IMR-90 (cell line): Measurements from ENCODE around the gene CDON. TPM values are rescaled to one million over a fixed set of nuclear protein-coding genes. Genes with fewer than 3 reads are reported as not detected.

Experiments
- ATAC-seq: fragments of 200-7000 bp; cut with Tn5 transposase; 2 replicates; pipeline ENCODE4 v1.9.1; 2020; ENCODE audit warnings: low read depth, mild to moderate bottlenecking, moderate library complexity
- BruUV-seq: library from RNA; stranded (reverse); fragments of 400-500 nt; replicated peaks from 2 replicates; lab custom pipeline; 2021; lab: Mats Ljungman, UMichigan
- CTCF ChIA-PET: fragments of 300-600 bp; formaldehyde crosslinking; extraction: SDS; loops from one replicate; lab custom pipeline; 2021; ENCODE audit warnings: antibody characterized with exemption; lab: Yijun Ruan, JAX
- POLR2A ChIA-PET: fragments of 300-600 bp; sonication (Branson Sonifier 250); formaldehyde crosslinking; loops from one replicate; lab custom pipeline; 2022; ENCODE audit warnings: antibody characterized with exemption; ENCODE audit not compliant: unreplicated experiment; lab: Charles Lee
- DNase-seq: peaks from one replicate; pipeline ENCODE4 v3.0.0; 2013
- H2AFZ ChIP-seq: replicated peaks from 2 replicates; pipeline ENCODE3; 2013; ENCODE audit warnings: low read length, mild to moderate bottlenecking; ENCODE audit not compliant: poor library complexity
- H2AK5ac ChIP-seq: 2 replicates; pipeline ENCODE4 v1.6.1; 2013; ENCODE audit warnings: low read depth, low read length, inconsistent platforms
- H2AK9ac ChIP-seq: replicated peaks from 2 replicates; pipeline ENCODE3; 2013; ENCODE audit warnings: mild to moderate bottlenecking, low read depth, low read length, moderate library complexity; ENCODE audit not compliant: poor library complexity
- H2BK120ac ChIP-seq: 2 replicates; pipeline ENCODE4 v1.6.1; 2013; ENCODE audit warnings: low read depth, low read length, inconsistent platforms
- H2BK15ac ChIP-seq: 3 replicates; pipeline ENCODE4 v1.6.1; 2013; ENCODE audit warnings: low read depth, low read length, inconsistent platforms
- H2BK20ac ChIP-seq: 2 replicates; pipeline ENCODE4 v1.6.1; 2013; ENCODE audit warnings: low read depth, mild to moderate bottlenecking, inconsistent platforms, low read length, moderate library complexity
- H2BK5ac ChIP-seq: 2 replicates; pipeline ENCODE4 v1.6.1; 2013; ENCODE audit warnings: mild to moderate bottlenecking, low read depth, low read length, inconsistent platforms; ENCODE audit not compliant: poor library complexity, severe bottlenecking
- H3K14ac ChIP-seq: replicated peaks from 2 replicates; pipeline ENCODE4 v1.6.1; 2013; ENCODE audit warnings: low read depth, low read length, inconsistent platforms
- H3K18ac ChIP-seq: 2 replicates; pipeline ENCODE4 v1.6.1; 2013; ENCODE audit warnings: low read depth, low read length, control low read depth
- H3K23ac ChIP-seq: 2 replicates; pipeline ENCODE4 v1.6.1; 2013; ENCODE audit warnings: low read depth, low read length, inconsistent platforms
- H3K27ac ChIP-seq: 2 replicates; pipeline ENCODE4 v1.5.1; 2013; ENCODE audit warnings: mild to moderate bottlenecking, control low read depth, low read length; ENCODE audit not compliant: insufficient read depth
- H3K27me3 ChIP-seq: 2 replicates; pipeline ENCODE4 v1.6.1; 2013; ENCODE audit warnings: low read length; ENCODE audit not compliant: control insufficient read depth, insufficient read depth
- H3K36me3 ChIP-seq: 2 replicates; pipeline ENCODE4 v1.6.1; 2013; ENCODE audit warnings: low read length, mixed read lengths; ENCODE audit not compliant: control insufficient read depth, insufficient read depth
- H3K4ac ChIP-seq: 2 replicates; pipeline ENCODE4 v1.6.1; 2013; ENCODE audit warnings: low read depth, low read length, inconsistent platforms
- H3K4me1 ChIP-seq: 2 replicates; pipeline ENCODE4 v1.6.1; 2013; ENCODE audit warnings: low read length, mixed read lengths; ENCODE audit not compliant: control insufficient read depth, insufficient read depth
- H3K4me2 ChIP-seq: 2 replicates; pipeline ENCODE4 v1.6.1; 2013; ENCODE audit warnings: low read depth, mild to moderate bottlenecking, control low read depth, low read length, moderate library complexity
- H3K4me3 ChIP-seq: 2 replicates; pipeline ENCODE4 v1.5.1; 2013; ENCODE audit warnings: low read depth, mild to moderate bottlenecking, control low read depth, low read length, moderate library complexity; ENCODE audit not compliant: insufficient read depth
- H3K56ac ChIP-seq: 2 replicates; pipeline ENCODE4 v1.6.1; 2013; ENCODE audit warnings: low read length, inconsistent platforms; ENCODE audit not compliant: insufficient read depth; ENCODE audit errors: extremely low read depth
- H3K79me1 ChIP-seq, 2 experiments: 2 replicates each; pipeline ENCODE4 v1.6.1; 2013; ENCODE audit warnings: low read length in 2 of 2, inconsistent platforms in 1 of 2, low read depth in 1 of 2
- H3K9ac ChIP-seq: 2 replicates; pipeline ENCODE4 v1.6.1; 2013; ENCODE audit warnings: low read depth, low read length, control low read depth
- H3K9me1 ChIP-seq: 2 replicates; pipeline ENCODE4 v1.6.1; 2013; ENCODE audit warnings: low read length, inconsistent platforms; ENCODE audit not compliant: insufficient read depth
- H3K9me3 ChIP-seq: 2 replicates; pipeline ENCODE4 v1.6.1; 2013; ENCODE audit warnings: low read length; ENCODE audit not compliant: control insufficient read depth, insufficient read depth
- H4K20me1 ChIP-seq: 2 replicates; pipeline ENCODE4 v1.6.1; 2013; ENCODE audit warnings: low read length, inconsistent platforms; ENCODE audit not compliant: insufficient read depth
- H4K5ac ChIP-seq: 2 replicates; pipeline ENCODE4 v1.6.1; 2013; ENCODE audit warnings: mild to moderate bottlenecking, low read depth, low read length, control low read depth
- H4K8ac ChIP-seq, 2 experiments: 2 replicates each; pipeline ENCODE4 v1.6.1; 2013; ENCODE audit warnings: low read depth in 2 of 2, low read length in 2 of 2, control low read depth in 1 of 2, inconsistent platforms in 1 of 2
- H4K91ac ChIP-seq: 2 replicates; pipeline ENCODE4 v1.6.1; 2013; ENCODE audit warnings: low read depth, low read length, inconsistent platforms; ENCODE audit not compliant: insufficient read depth
- CHD1 ChIP-seq: IDR thresholded peaks from 2 replicates; pipeline ENCODE4 v1.6.1; 2012; ENCODE audit warnings: low read depth, low read length, improper control_type of control experiment
- FOS ChIP-seq: fragments of 150-350 bp; IDR thresholded peaks from 2 replicates; pipeline ENCODE4 v1.6.1; 2016; ENCODE audit warnings: low read depth, low read length
- MAFK ChIP-seq: IDR thresholded peaks from 2 replicates; pipeline ENCODE4 v1.6.1; 2012; ENCODE audit warnings: low read depth, low read length, improper control_type of control experiment
- MAZ ChIP-seq: IDR thresholded peaks from 2 replicates; pipeline ENCODE4 v1.6.1; 2012; ENCODE audit warnings: low read depth, mild to moderate bottlenecking, low read length, improper control_type of control experiment, moderate library complexity, borderline replicate concordance
- MXI1 ChIP-seq: IDR thresholded peaks from 2 replicates; pipeline ENCODE4 v1.6.1; 2012; ENCODE audit warnings: low read depth, mild to moderate bottlenecking, low read length, moderate library complexity, borderline replicate concordance
- NFE2L2 ChIP-seq: fragments of 150-350 bp; IDR thresholded peaks from 2 replicates; pipeline ENCODE4 v1.6.1; 2016; ENCODE audit warnings: low read depth, mild to moderate bottlenecking, low read length
- POLR2A ChIP-seq: IDR thresholded peaks from 2 replicates; pipeline ENCODE4 v1.6.1; 2012; ENCODE audit warnings: mild to moderate bottlenecking, low read depth, low read length
- RAD21 ChIP-seq: IDR thresholded peaks from 2 replicates; pipeline ENCODE4 v1.6.1; 2012; ENCODE audit warnings: low read length, improper control_type of control experiment
- RCOR1 ChIP-seq: IDR thresholded peaks from 2 replicates; pipeline ENCODE4 v1.6.1; 2012; ENCODE audit warnings: mild to moderate bottlenecking, low read length, improper control_type of control experiment; ENCODE audit not compliant: insufficient replicate concordance
- RFX5 ChIP-seq: IDR thresholded peaks from 2 replicates; pipeline ENCODE4 v1.8.0; 2012; ENCODE audit warnings: low read depth, mild to moderate bottlenecking, low read length, moderate library complexity
- WGBS, 2 experiments: methylation state at CpG; one replicate each; pipeline versions ENCODE4 v1.1.5 to v1.1.7; 2013; ENCODE audit warnings: missing lambda C conversion rate in 2 of 2; ENCODE audit not compliant: insufficient read length in 1 of 2; ENCODE audit errors: extremely low coverage in 2 of 2; 5-methylcytosine and 5-hydroxymethylcytosine counted together
- dilution Hi-C: fragments of 300-500 bp; cut with HindIII; formaldehyde crosslinking; loops from one replicate; pipeline ENCODE4 v1.14.3; 2018; ENCODE audit warnings: low sequenced_read_pairs; ENCODE audit not compliant: unreplicated experiment
- in situ Hi-C: fragments of 300-500 bp; cut with MboI; formaldehyde crosslinking; loops from 3 replicates; pipeline ENCODE4 v1.14.3; 2019; ENCODE audit warnings: low sequenced_read_pairs, inconsistent platforms, mixed read lengths
- intact Hi-C: fragments of 100-400 bp; cut with micrococcal nuclease; formaldehyde crosslinking; loops from 2 replicates; pipeline ENCODE4 v1.10.0; 2022
- polyA plus RNA-seq, 3 experiments: library from polyadenylated mRNA; depleted of rRNA; stranded (reverse); fragments of >200 nt; gene quantifications; 2 replicates each; pipeline ENCODE4 v1.2.3, GENCODE V29; 2012; ENCODE audit warnings: low replicate concordance in 1 of 3
- total RNA-seq: library from RNA; depleted of rRNA; stranded (reverse); fragments of >200 nt; gene quantifications from 2 replicates; pipeline ENCODE4 v1.2.3, GENCODE V29; 2012

The CDON gene
- total and polyA plus RNA-seq, 2 of the 4 experiments (the other 2 are of a cell fraction): 1.2 to 3.8 TPM

DNA sequence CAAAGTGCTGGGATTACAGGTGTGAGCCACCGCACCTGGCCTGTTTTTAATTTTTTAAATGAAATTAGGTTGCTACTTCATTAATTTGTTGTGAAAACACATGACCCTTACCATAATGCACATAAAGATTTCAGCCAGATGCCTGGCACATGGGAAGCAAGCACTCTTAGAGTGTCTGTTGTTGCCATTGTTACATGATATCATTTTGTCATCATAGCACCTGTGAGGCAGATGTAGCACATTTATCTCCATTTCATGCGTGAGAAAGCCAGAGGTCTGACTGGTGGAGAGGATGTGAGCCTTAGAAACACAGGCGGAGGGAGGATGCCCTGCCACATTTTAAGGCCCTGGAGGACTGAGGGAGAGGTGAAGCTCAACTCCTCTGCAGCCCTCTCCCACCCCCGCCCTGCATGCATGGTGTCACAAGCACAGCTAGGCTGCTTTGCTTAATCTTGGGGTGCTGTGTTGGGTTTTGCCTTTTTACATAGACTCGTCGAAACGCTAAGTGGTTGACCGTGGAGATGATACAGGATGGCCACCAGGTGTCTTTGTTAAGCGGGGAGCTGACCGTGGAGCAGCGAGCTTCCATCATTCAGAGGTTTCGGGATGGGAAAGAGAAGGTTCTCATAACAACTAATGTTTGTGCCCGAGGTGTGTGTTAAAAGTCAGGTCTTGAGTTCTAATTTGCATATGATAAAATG lies 144.4 kb downstream of the CDON start:
- 59% methylated on average over 7 of the region's 13 CpGs; no CpG with 5 or more reads in 1 of the 2 experiments for WGBS, 2 experiments
- no peak overlapping the region for H2AK9ac ChIP-seq
- H3K9ac ChIP-seq: no peak overlapping the region
- no peak overlapping the region for H3K23ac ChIP-seq
- no peak overlapping the region for H3K4me2 ChIP-seq
- no peaks in the 10 kb centered on the region for H3K9me1 ChIP-seq
- H2AK5ac ChIP-seq: no peak overlapping the region
- no peak overlapping the region for H4K91ac ChIP-seq
- no peak for TF ChIP-seq POLR2A
- TF ChIP-seq MAZ: no peak
- no peak for TF ChIP-seq RCOR1
- TF ChIP-seq RFX5: no peak
- no peak for TF ChIP-seq MXI1
- TF ChIP-seq NFE2L2: no peak
- TF ChIP-seq CHD1: no peak
- no peak for TF ChIP-seq MAFK
- no peak for TF ChIP-seq RAD21
- TF ChIP-seq FOS: no peak
- H3K4me1 ChIP-seq: no peaks in the 10 kb centered on the region
- H4K20me1 ChIP-seq: no peaks in the 10 kb centered on the region
- intact Hi-C loops: no loop called here
- no peaks in the 10 kb centered on the region for H3K9me3 ChIP-seq
- no peak overlapping the region for H4K8ac ChIP-seq
- no peak overlapping the region for H2BK120ac ChIP-seq
- ChIA-PET POLR2A (no interaction called here), CTCF (interaction anchor here (0.6 to 1.1 kb wide), 2 partner anchors 273 to 408 kb away, joined by 3 read pairs; no protein-coding TSS in a partner anchor)
- ATAC-seq: no peak
- no peak overlapping the region for H2AFZ ChIP-seq
- no peak overlapping the region for H2BK5ac ChIP-seq
- no peak overlapping the region for H3K4ac ChIP-seq
- no peak overlapping the region for H3K27ac ChIP-seq
- peaks cover 32% of the 10 kb centered on the region for H3K27me3 ChIP-seq
- H3K79me1 ChIP-seq: no peaks in the 10 kb centered on the region
- in situ Hi-C loops: no loop called here
- no peak overlapping the region for H2BK15ac ChIP-seq
- no TSS peak for BruUV-seq
- dilution Hi-C loops: loop anchor here (25.0 kb wide), 1 partner anchor 294 kb away; the partner anchor contains the start of genes FAM118B and RPUSD4
- no peak overlapping the region for H3K56ac ChIP-seq
- no peak overlapping the region for H3K14ac ChIP-seq
- H4K5ac ChIP-seq: no peak overlapping the region
- H3K18ac ChIP-seq: no peak overlapping the region
- no peak overlapping the region for H3K4me3 ChIP-seq
- no peak for DNase-seq
- H3K36me3 ChIP-seq: no peaks in the 10 kb centered on the region
- H2BK20ac ChIP-seq: no peak overlapping the region
